Sigmoid colon (tissue), 3 donors: ENCODE results near the gene PCDHB6.
"Not testable (repeated sequence)": the region's sequence is repeated elsewhere in the genome, so short reads cannot be mapped to it uniquely, and the experiment has no call there.

ENCODE experiments used
- CTCF ChIP-seq, 4 experiments: fragments of 450-650 bp in 3 of 4; fragments of 200-600 bp in 1 of 4; IDR thresholded peaks; one replicate each; pipeline ENCODE4 v1.5.1; 2016 to 2019; ENCODE audit warnings: antibody characterized with exemption in 4 of 4, mild to moderate bottlenecking in 3 of 4, moderate library complexity in 2 of 4
- POLR2A ChIP-seq, 2 donors: fragments of 450-650 bp; IDR thresholded peaks; one replicate each; pipeline ENCODE4 v1.6.1; 2016; ENCODE audit warnings: antibody characterized with exemption in 2 of 2, mild to moderate bottlenecking in 2 of 2, moderate library complexity in 2 of 2

DNA sequence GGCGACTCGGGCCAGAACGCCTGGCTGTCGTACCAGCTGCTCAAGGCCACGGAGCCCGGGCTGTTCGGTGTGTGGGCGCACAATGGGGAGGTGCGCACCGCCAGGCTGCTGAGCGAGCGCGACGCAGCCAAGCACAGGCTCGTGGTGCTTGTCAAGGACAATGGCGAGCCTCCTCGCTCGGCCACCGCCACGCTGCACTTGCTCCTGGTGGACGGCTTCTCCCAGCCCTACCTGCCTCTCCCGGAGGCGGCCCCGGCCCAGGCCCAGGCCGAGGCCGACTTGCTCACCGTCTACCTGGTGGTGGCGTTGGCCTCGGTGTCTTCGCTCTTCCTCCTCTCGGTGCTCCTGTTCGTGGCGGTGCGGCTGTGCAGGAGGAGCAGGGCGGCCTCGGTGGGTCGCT lies 44.5 kb downstream of the PCDHB6 start:
- TF ChIP-seq POLR2A, CTCF (IDR thresholded peaks at IDR 0.05): not testable (repeated sequence)
